ENCODE data around the gene UMOD.

Gene UMOD

GRCh38 chr16:20352615-20353014, at the start of gene UMOD:
Gene UMOD (minus strand): TSS chr16:20352715. CDS start chr16:20350737, 1,978 bp downstream.
- Histone ChIP-seq H3K27me3 (peaks cover 0 to 27% of the 10 kb centered on the region in 2 donors), H3K4me1 (peaks cover 0 to 4% (median 0%) of the 10 kb centered on the region in 4 donors), H3K9me3 (no peaks in the 10 kb centered on the region), H3K36me3 (no peaks in the 10 kb centered on the region), H3K4me3 (no peak within 1 kb of the TSS), H3K27ac (no peak within 1 kb of the TSS)
- DNase-seq: no peak
- intact Hi-C loops (cut with DNase I; ENCODE audit: low total_unique reads): no loop called here
- TF ChIP-seq, protein P1, sequence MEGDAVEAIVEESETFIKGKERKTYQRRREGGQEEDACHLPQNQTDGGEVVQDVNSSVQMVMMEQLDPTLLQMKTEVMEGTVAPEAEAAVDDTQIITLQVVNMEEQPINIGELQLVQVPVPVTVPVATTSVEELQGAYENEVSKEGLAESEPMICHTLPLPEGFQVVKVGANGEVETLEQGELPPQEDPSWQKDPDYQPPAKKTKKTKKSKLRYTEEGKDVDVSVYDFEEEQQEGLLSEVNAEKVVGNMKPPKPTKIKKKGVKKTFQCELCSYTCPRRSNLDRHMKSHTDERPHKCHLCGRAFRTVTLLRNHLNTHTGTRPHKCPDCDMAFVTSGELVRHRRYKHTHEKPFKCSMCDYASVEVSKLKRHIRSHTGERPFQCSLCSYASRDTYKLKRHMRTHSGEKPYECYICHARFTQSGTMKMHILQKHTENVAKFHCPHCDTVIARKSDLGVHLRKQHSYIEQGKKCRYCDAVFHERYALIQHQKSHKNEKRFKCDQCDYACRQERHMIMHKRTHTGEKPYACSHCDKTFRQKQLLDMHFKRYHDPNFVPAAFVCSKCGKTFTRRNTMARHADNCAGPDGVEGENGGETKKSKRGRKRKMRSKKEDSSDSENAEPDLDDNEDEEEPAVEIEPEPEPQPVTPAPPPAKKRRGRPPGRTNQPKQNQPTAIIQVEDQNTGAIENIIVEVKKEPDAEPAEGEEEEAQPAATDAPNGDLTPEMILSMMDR (IDR thresholded peaks at IDR 0.05): no peak

GRCh38 chr16:20401475-20402016, 49.0 kb upstream of the UMOD start:
- H3K4me1 ChIP-seq: no peaks in the 10 kb centered on the region
- no peaks in the 10 kb centered on the region for H3K9me3 ChIP-seq
- no peak for DNase-seq
- no peak overlapping the region for H3K27ac ChIP-seq
- TF ChIP-seq, protein P1 (IDR thresholded peaks at IDR 0.05): no peak
- H3K27me3 ChIP-seq: no peaks in the 10 kb centered on the region
- no peak overlapping the region for H3K4me3 ChIP-seq
- intact Hi-C loops (cut with DNase I; ENCODE audit: low total_unique reads): no loop called here
- H3K36me3 ChIP-seq: no peaks in the 10 kb centered on the region

GRCh38 chr16:20401066-20401465, 48.6 kb upstream of the UMOD start:
- intact Hi-C loops (cut with DNase I; ENCODE audit: low total_unique reads): no loop called here
- Histone ChIP-seq H3K9me3 (no peaks in the 10 kb centered on the region), H3K4me3 (no peak overlapping the region), H3K36me3 (no peaks in the 10 kb centered on the region), H3K4me1 (no peaks in the 10 kb centered on the region), H3K27me3 (no peaks in the 10 kb centered on the region), H3K27ac (no peak overlapping the region)
- no peak for DNase-seq
- TF ChIP-seq, protein P1 (IDR thresholded peaks at IDR 0.05): no peak

- no peaks in the 10 kb centered on the region for H3K36me3 ChIP-seq
- no peaks in the 10 kb centered on the region for H3K27me3 ChIP-seq
- TF ChIP-seq, protein P1 (IDR thresholded peaks at IDR 0.05): no peak
- H3K4me3 ChIP-seq: no peak overlapping the region
- DNase-seq: no peak
- intact Hi-C loops (cut with DNase I; ENCODE audit: low total_unique reads): no loop called here
- no peaks in the 10 kb centered on the region for H3K9me3 ChIP-seq
- no peak overlapping the region for H3K27ac ChIP-seq
- peaks cover 0 to 5% (median 0%) of the 10 kb centered on the region in 4 donors for H3K4me1 ChIP-seq
These were observed 46.7 kb upstream of the UMOD start for GRCh38 chr16:20399185-20399584.

DNA sequence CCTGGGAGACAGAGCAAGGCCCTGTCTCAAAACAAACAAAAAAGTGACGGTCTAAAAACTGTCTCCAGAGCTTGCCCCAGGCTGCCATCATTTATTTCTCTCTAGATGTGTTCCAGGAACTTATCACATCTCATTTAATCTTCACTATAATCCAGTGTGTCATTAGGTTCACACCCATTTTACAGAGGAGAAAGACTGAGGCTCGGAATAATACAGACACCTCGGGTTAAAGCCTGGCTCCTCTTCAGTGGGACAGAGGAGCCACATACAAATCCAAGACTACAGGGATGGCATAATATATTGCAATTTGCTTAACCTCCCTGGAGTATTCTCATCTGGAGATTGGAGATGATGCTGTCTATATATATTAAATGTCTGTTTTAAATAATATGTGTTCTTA, 46.1 kb upstream of the UMOD start:
- intact Hi-C loops (cut with DNase I; ENCODE audit: low total_unique reads): no loop called here
- Histone ChIP-seq H3K27me3 (no peaks in the 10 kb centered on the region), H3K4me3 (no peak overlapping the region), H3K4me1 (peaks cover 0 to 10% (median 0%) of the 10 kb centered on the region in 4 donors), H3K36me3 (no peaks in the 10 kb centered on the region), H3K27ac (no peak overlapping the region), H3K9me3 (no peaks in the 10 kb centered on the region)
- TF ChIP-seq, protein P1 (IDR thresholded peaks at IDR 0.05): no peak
- DNase-seq: no peak

Measured in tibial artery (tissue), 4 donors.